Gastroesophageal sphincter (tissue), 3 donors: ENCODE results near the gene CDIP1.
A peak's percentile ranks its signal among the peaks of the same experiment; 100 is the strongest.

Experiments used
- POLR2A ChIP-seq, 2 donors: fragments of 450-650 bp; IDR thresholded peaks; one replicate each; pipeline ENCODE4 v1.6.1; 2017; ENCODE audit warnings: antibody characterized with exemption in 2 of 2, mild to moderate bottlenecking in 2 of 2, moderate library complexity in 1 of 2
- TF ChIP-seq, protein P1 (sequence below), 4 experiments: fragments of 200-600 bp in 2 of 4; fragments of 450-650 bp in 2 of 4; sonication (generic) in 1 of 4; IDR thresholded peaks; one replicate each; pipeline ENCODE4 v1.5.1; 2017 to 2019; ENCODE audit warnings: antibody characterized with exemption in 4 of 4, mild to moderate bottlenecking in 2 of 4, moderate library complexity in 2 of 4

DNA sequence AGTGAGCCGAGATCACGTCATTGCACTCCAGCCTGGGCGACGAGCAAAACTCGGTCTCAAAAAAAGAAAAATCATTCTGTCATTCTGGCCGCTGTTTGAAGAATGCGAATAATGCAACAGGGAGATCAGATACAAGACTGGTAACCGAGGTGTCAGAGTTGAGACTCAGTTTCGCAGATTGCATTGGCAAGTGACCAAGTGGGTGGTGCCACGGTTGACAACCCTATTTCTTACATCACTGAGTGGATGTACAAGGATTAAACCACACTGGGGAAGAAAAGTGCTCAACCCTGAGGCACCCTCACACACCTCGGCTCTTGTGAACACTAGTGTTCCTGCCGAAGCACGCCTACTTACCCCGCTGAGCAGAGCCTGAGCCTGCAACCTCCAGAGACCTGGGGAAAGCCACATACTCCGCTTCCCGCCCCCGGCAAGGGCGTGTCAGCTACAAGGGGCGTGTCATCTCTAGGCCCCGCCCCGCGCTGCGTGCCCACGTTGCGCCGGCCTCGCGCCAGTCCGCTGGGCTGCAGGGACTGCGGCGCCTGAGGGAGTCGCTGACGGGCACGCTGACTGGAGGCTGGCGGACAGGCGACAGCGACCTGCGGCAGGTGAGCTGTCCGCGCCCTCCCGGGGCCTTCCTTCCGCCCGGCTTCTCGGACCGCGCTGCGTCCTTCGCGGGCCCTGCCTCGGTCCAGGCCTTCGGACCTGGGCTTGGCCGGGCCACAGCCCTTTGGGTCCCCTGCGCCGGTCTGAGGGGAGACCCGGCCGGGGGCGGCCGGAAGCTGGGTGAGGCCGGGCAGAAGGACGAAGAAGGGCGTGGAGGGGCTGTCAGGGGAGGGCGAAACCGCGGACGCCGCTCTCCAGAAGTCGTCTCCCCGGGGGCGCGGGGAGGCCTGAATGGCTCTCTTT, 62.4 kb downstream of the CDIP1 start, which contains the start of gene HMOX2:
- TF ChIP-seq, protein P1, sequence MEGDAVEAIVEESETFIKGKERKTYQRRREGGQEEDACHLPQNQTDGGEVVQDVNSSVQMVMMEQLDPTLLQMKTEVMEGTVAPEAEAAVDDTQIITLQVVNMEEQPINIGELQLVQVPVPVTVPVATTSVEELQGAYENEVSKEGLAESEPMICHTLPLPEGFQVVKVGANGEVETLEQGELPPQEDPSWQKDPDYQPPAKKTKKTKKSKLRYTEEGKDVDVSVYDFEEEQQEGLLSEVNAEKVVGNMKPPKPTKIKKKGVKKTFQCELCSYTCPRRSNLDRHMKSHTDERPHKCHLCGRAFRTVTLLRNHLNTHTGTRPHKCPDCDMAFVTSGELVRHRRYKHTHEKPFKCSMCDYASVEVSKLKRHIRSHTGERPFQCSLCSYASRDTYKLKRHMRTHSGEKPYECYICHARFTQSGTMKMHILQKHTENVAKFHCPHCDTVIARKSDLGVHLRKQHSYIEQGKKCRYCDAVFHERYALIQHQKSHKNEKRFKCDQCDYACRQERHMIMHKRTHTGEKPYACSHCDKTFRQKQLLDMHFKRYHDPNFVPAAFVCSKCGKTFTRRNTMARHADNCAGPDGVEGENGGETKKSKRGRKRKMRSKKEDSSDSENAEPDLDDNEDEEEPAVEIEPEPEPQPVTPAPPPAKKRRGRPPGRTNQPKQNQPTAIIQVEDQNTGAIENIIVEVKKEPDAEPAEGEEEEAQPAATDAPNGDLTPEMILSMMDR (IDR thresholded peaks at IDR 0.05) = peak in 3 of 4 experiments; percentile 34 to 55 (median 40)
- TF ChIP-seq POLR2A (IDR thresholded peaks at IDR 0.05) = peak; percentile 67 to 82
